ENCODE results near the gene RPS6KB2.

DNA sequence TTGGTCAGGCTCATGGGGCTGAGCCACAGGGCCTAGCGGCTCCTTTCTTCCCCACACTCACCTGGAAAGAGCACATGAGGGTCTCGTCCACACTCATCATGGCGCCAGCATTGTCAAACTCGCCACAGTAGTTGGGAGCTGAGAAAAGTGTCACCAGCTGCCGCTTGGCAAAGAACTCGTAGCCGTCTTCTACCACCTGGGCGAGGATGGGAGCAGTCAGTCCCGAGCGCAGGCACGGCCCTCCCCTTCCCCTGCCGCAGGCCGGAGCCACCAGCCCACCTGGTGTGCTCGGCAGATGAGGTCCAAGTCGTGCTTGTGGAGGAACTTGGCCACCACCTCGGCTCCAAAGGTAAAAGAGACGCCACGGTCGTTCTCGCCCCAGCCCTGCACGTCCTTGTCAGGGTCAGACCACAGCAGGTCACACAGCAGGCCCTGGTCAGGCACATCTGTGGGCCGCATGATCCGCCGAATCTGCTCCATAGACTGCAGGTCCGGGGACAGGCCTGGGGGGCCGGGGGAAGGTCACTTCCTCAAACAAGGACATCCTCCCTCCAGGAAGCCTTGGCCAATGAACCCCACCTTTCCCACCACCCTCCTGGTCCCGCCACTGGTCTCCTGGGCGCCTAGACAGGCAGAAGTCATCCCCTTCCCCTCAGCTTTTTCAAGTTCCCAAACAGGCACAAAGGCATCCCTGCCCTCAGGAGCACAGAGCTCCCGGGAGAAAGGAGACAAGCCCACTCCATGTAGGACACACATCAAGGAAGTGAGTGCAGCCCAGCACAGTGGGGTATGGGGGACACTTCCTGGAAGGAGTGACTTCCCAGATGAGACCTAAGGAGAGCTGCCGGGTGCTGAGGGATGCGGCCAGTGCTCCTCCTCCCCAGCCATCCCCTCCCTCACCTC, 29.4 kb upstream of the RPS6KB2 start:
- no peak for TF ChIP-seq CTCF (conservative IDR thresholded peaks at IDR 0.05; ENCODE audit: low read depth, low read length)
- TF ChIP-seq EZH2 (IDR thresholded peaks at IDR 0.05; ENCODE audit: borderline replicate concordance, low read depth, low read length, poor library complexity, severe bottlenecking): no peak
